ENCODE data around the gene GPR39. TPM values are rescaled to one million over a fixed set of nuclear protein-coding genes. Genes with fewer than 3 reads are reported as not detected.

GPR39 gene
- total RNA-seq, 1 experiment from 2014 or later, result 0.50 TPM

- Histone ChIP-seq H3K4me2 (ENCODE audit: insufficient read depth, insufficient read length, low read length) (no peak overlapping the region), H3K4ac (ENCODE audit: low read depth, low read length) (no peak overlapping the region), H3K56ac (ENCODE audit: insufficient read length, low read depth, low read length) (no peak overlapping the region), H2BK120ac (ENCODE audit: low read depth, low read length, poor library complexity, severe bottlenecking) (no peak overlapping the region), H3K18ac (ENCODE audit: insufficient read length, low read depth, low read length) (no peak overlapping the region), H2BK15ac (ENCODE audit: low read depth, low read length) (no peak overlapping the region), H4K20me1 (ENCODE audit: control insufficient read depth, insufficient read depth, insufficient read length) (no peaks in the 10 kb centered on the region), H4K91ac (ENCODE audit: insufficient read length, low read depth, low read length) (no peak overlapping the region), H2AK5ac (ENCODE audit: insufficient read length, low read length) (no peak overlapping the region), H3K9me3 (ENCODE audit: control insufficient read depth, low read depth, low read length) (no peaks in the 10 kb centered on the region), H3K79me1 (ENCODE audit: insufficient read depth, low read depth, low read length, poor library complexity, severe bottlenecking) (no peaks in the 10 kb centered on the region), H3K79me2 (ENCODE audit: insufficient read depth, low read length) (no peaks in the 10 kb centered on the region), H3T11ph (ENCODE audit: low read length) (no peak overlapping the region), H2BK5ac (ENCODE audit: insufficient read length, low read length) (no peak overlapping the region), H4K5ac (ENCODE audit: insufficient read length, low read depth, low read length) (no peak overlapping the region), H4K8ac (replicated peaks; ENCODE audit: insufficient read length, low read depth, low read length) (no peak overlapping the region), H3K14ac (ENCODE audit: insufficient read depth, low read length) (no peak overlapping the region), H3K27ac (ENCODE audit: insufficient read length, low read depth, low read length) (no peak overlapping the region), H3K27me3 (ENCODE audit: insufficient read depth, low read length) (no peaks in the 10 kb centered on the region), H2BK12ac (ENCODE audit: insufficient read length, low read depth, low read length) (no peak overlapping the region), H2AFZ (ENCODE audit: low read length) (no peak overlapping the region), H3K23ac (ENCODE audit: insufficient read length, low read depth, low read length) (no peak overlapping the region), H2BK20ac (ENCODE audit: low read depth, low read length, poor library complexity, severe bottlenecking) (no peak overlapping the region), H3K23me2 (ENCODE audit: insufficient read length, low read depth, low read length, poor library complexity, severe bottlenecking) (no peaks in the 10 kb centered on the region), H3K9ac (ENCODE audit: extremely low read depth, insufficient read length, low read length) (no peak overlapping the region), H3K4me1 (ENCODE audit: insufficient read depth, low read length) (no peaks in the 10 kb centered on the region; the same call in 1 of the 2 replicates)
- TF ChIP-seq CTCF (conservative IDR thresholded peaks at IDR 0.05), result no peak
- Mint-ChIP-seq H3K27me3 (ENCODE audit: low read depth) (no peaks in the 10 kb centered on the region), H3K9me3 (no peaks in the 10 kb centered on the region), H3K4me1 (peaks cover 10 to 11% of the 10 kb centered on the region in 2 experiments), H3K27ac (no peak overlapping the region), H3K4me3 (no peak overlapping the region), H3K36me3 (ENCODE audit: insufficient read depth in 1 of 3, low read depth in 3 of 3) (no peaks in the 10 kb centered on the region)
- no peak for DNase-seq
- no CpG with 5 or more reads among the region's 1 CpG for WGBS (ENCODE audit: extremely low coverage, insufficient read length, low lambda C conversion rate)
These were observed 276.2 kb downstream of the GPR39 start for GRCh38 chr2:132692816-132693215.

All from H9 (cell line).